Globus pallidus (tissue), 1 donor: ENCODE data around the gene KIAA0586.
"Not testable (repeated sequence)": the region's sequence is repeated elsewhere in the genome, so short reads cannot be mapped to it uniquely, and the experiment has no call there.

Source experiments
- DNase-seq: peaks from one replicate; pipeline ENCODE4 v3.0.0-alpha.2; 2015; ENCODE audit warnings: low spot score

Gene KIAA0586

GRCh38 chr14:58549105-58549757 is 121.7 kb downstream of the KIAA0586 start:
- no peak for DNase-seq

GRCh38 chr14:58553959-58554358 is 126.4 kb downstream of the KIAA0586 start:
- no peak for DNase-seq

- no peak for DNase-seq
Observed at GRCh38 chr14:58555647-58556046, 128.1 kb downstream of the KIAA0586 start.

GRCh38 chr14:58557242-58557641 is 129.7 kb downstream of the KIAA0586 start:
- DNase-seq = no peak

- no peak for DNase-seq
Observed at GRCh38 chr14:58560208-58560607, 132.7 kb downstream of the KIAA0586 start.

GRCh38 chr14:58562141-58562540 is 134.6 kb downstream of the KIAA0586 start:
- DNase-seq = no peak

GRCh38 chr14:58563978-58564377 is 136.5 kb downstream of the KIAA0586 start:
- no peak for DNase-seq

GRCh38 chr14:58565832-58566231 is 138.3 kb downstream of the KIAA0586 start:
- DNase-seq = no peak

GRCh38 chr14:58566979-58567378 is 139.5 kb downstream of the KIAA0586 start:
- no peak for DNase-seq

- no peak for DNase-seq
Observed at GRCh38 chr14:58568322-58568721, 140.8 kb downstream of the KIAA0586 start.

GRCh38 chr14:58571256-58571655 is 143.7 kb downstream of the KIAA0586 start:
- DNase-seq = no peak

GRCh38 chr14:58571769-58572472 is 144.4 kb downstream of the KIAA0586 start:
- no peak for DNase-seq

GRCh38 chr14:58572473-58572853 is 144.9 kb downstream of the KIAA0586 start:
- DNase-seq = no peak

- no peak for DNase-seq
Observed at GRCh38 chr14:58572863-58573262, 145.3 kb downstream of the KIAA0586 start.

- no peak for DNase-seq
Observed at GRCh38 chr14:58574623-58575022, 147.1 kb downstream of the KIAA0586 start.

GRCh38 chr14:58575956-58576355 is 148.4 kb downstream of the KIAA0586 start:
- DNase-seq = no peak

- DNase-seq = not testable (repeated sequence)
Observed at GRCh38 chr14:58580035-58580434, 152.5 kb downstream of the KIAA0586 start.

GRCh38 chr14:58581389-58581788 is 153.9 kb downstream of the KIAA0586 start:
- DNase-seq = not testable (repeated sequence)

- no peak for DNase-seq
Observed at GRCh38 chr14:58584383-58584782, 156.9 kb downstream of the KIAA0586 start.

- DNase-seq = no peak
Observed at GRCh38 chr14:58587271-58587670, 159.8 kb downstream of the KIAA0586 start.

- not testable (repeated sequence) for DNase-seq
Observed at GRCh38 chr14:58588321-58588720, 160.8 kb downstream of the KIAA0586 start.

- no peak for DNase-seq
Observed at GRCh38 chr14:58593977-58594376, 166.5 kb downstream of the KIAA0586 start.

- DNase-seq = no peak
Observed at GRCh38 chr14:58597041-58597440, 169.5 kb downstream of the KIAA0586 start.
